Activated CD4-positive, alpha-beta T cell treated with anti-CD3 and anti-CD28 coated beads, Interleukin-2, amount 10 ng/mL, durations not matched to agents 7 days and 5 days (primary cell): Measurements from ENCODE around the gene RIPK1. TPM values are rescaled to one million over a fixed set of nuclear protein-coding genes. Genes with fewer than 3 reads are reported as not detected.

ENCODE experiments used
- CTCF ChIA-PET: fragments of 350-600 bp; sonication (Branson Sonifier 250); formaldehyde crosslinking; loops from one replicate; lab custom pipeline; 2021; ENCODE audit warnings: antibody characterized with exemption; lab: Charles Lee
- POLR2A ChIA-PET: fragments of 350-600 bp; sonication (Branson Sonifier 250); formaldehyde crosslinking; loops from one replicate; lab custom pipeline; 2021; ENCODE audit warnings: antibody characterized with exemption; lab: Charles Lee
- DNase-seq: peaks from one replicate; pipeline ENCODE4 v3.0.0-alpha.2; 2020
- H3K27ac Mint-ChIP-seq: one replicate; pipeline ENCODE4 v1.8.0; 2021; ENCODE audit warnings: mild to moderate bottlenecking, moderate library complexity, mixed read lengths
- H3K27me3 Mint-ChIP-seq: one replicate; pipeline ENCODE4 v1.8.0; 2021; ENCODE audit warnings: mixed read lengths
- H3K36me3 Mint-ChIP-seq: one replicate; pipeline ENCODE4 v1.8.0; 2021; ENCODE audit warnings: low read depth, mixed read lengths
- H3K4me1 Mint-ChIP-seq: one replicate; pipeline ENCODE4 v1.8.0; 2021; ENCODE audit warnings: mixed read lengths
- H3K4me3 Mint-ChIP-seq: one replicate; pipeline ENCODE4 v1.8.0; 2021; ENCODE audit warnings: mild to moderate bottlenecking, moderate library complexity, mixed read lengths
- H3K9me3 Mint-ChIP-seq: one replicate; pipeline ENCODE4 v1.8.0; 2021; ENCODE audit warnings: mixed read lengths
- total RNA-seq, 2 experiments: library from RNA; stranded (reverse); gene quantifications; one replicate each; pipeline ENCODE4 v1.2.3, GENCODE V29; 2021

Gene RIPK1
- total RNA-seq, 2 experiments from 2014 or later, result 35.8 to 38.9 TPM

DNA sequence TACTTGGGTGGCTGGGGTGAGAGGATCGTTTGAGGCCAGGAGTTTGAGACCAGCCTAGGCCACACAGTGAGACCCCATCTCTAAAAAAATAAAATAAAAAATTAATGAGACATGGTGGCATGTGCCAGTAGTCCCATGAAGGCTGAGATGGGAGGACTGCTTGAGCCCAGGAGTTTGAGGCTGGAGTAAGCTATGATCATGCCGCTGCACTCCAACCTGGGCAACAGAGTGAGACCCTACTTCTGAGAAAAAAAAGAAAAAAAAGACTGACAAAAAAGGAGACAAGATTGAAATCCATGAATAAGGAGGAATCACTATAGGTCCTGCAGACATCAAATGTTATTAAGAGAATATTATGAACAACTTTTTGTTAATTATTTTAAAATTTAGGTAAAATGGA, 26.5 kb downstream of the RIPK1 start:
- DNase-seq, result no peak
- H3K9me3 Mint-ChIP-seq, result peaks cover 3% of the 10 kb centered on the region
- H3K36me3 Mint-ChIP-seq, result peaks cover 40% of the 10 kb centered on the region
- no peaks in the 10 kb centered on the region for H3K27me3 Mint-ChIP-seq
- H3K4me1 Mint-ChIP-seq, result peaks cover 1% of the 10 kb centered on the region
- CTCF ChIA-PET, result no interaction called here
- H3K27ac Mint-ChIP-seq, result no peak overlapping the region
- H3K4me3 Mint-ChIP-seq, result no peak overlapping the region
- POLR2A ChIA-PET, result no interaction called here

DNA sequence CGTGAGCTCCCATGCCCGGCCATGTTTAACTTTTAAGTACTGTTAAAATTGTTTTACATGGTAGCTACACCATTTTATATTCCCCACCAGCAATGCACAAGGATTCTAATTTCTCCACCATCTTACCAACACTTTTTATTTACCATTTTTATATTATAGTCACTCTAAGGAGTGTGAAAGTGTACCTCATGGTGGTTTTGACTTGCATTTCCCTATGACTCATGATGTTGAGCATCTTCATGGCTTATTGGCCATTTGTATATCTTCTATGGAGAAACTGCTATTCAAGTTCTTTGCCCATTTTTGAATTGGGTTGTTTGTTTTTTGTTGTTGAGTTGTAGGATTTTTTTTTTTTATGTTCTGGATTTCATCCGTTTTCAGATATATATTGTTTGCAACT, 34.6 kb downstream of the RIPK1 start:
- Mint-ChIP-seq H3K4me3 (no peak overlapping the region), H3K27me3 (no peaks in the 10 kb centered on the region), H3K9me3 (no peaks in the 10 kb centered on the region), H3K4me1 (no peaks in the 10 kb centered on the region), H3K36me3 (peaks cover 68% of the 10 kb centered on the region), H3K27ac (no peak overlapping the region)
- DNase-seq, result no peak
- POLR2A ChIA-PET, result no interaction called here
- CTCF ChIA-PET, result interaction anchor here (0.7 to 0.9 kb wide), 2 partner anchors 25 to 311 kb away, joined by 3 read pairs; no protein-coding TSS in a partner anchor

DNA sequence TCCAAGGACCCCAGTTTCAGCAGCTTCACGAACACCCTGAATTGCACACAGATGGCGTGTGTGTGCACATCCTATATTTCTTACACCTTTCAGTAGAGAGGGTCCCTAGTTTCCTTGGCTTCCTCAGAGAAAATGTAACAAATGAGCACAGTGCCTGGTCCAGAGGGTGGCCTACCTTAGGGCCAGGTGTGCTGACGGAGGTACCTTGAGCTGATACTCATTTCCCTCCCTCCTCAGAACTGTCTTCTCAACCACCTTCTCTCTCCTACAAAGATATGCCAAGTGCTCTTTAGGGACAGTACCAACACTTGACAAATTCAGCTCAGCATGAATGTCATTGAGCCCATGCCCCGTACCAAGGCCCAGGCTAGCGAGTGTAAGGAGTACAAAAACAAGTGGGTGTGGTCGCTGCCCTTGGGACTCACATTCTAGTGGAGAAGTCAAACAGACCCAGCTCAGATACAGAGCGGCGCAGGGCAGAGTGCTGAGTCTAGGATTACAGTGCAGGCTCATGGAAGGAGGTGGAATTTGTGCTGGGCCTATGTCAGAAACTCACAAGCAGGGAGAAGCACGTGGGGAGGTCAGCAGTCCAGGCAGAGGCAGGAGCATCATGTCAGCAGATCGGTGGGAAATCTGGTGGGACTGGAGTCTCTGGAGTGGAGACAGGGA, 40.6 kb downstream of the RIPK1 start:
- DNase-seq, result no peak
- ChIA-PET CTCF (interaction anchor here (0.6 to 1.8 kb wide), 7 partner anchors 11 to 263 kb away, joined by 3 to 7 read pairs (median 3); no protein-coding TSS in a partner anchor), POLR2A (interaction anchor here (0.6 kb wide), 1 partner anchor 378 kb away, joined by 3 read pairs; no protein-coding TSS in a partner anchor)
- Mint-ChIP-seq H3K27me3 (no peaks in the 10 kb centered on the region), H3K36me3 (peaks cover 72% of the 10 kb centered on the region), H3K4me3 (no peak overlapping the region), H3K27ac (no peak overlapping the region), H3K4me1 (peaks cover 12% of the 10 kb centered on the region), H3K9me3 (no peaks in the 10 kb centered on the region)

DNA sequence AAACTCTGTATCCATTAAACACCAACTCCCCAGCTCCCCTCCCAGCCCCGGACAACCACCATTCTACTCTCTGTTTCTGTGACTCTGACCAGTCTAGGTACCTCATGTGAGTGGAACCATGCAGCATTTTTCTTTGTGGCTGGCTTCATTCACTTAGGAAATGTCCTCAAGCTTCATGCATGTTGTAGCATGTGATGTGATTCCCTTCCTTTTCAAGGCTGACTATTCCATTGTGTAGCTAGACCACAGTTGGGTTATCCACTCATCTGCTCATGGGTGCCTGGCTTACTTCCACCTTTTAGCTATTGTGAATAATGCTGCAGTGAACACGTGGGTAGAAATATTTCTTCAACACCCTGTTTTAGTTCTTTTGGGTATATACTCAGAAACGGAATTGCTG, 41.5 kb downstream of the RIPK1 start:
- Mint-ChIP-seq H3K9me3 (no peaks in the 10 kb centered on the region), H3K4me1 (peaks cover 16% of the 10 kb centered on the region), H3K4me3 (no peak overlapping the region), H3K27me3 (no peaks in the 10 kb centered on the region), H3K27ac (no peak overlapping the region), H3K36me3 (peaks cover 69% of the 10 kb centered on the region)
- POLR2A ChIA-PET, result interaction anchor here (0.6 kb wide), 2 partner anchors 28 to 35 kb away, joined by 4 to 6 read pairs; no protein-coding TSS in a partner anchor
- CTCF ChIA-PET, result interaction anchor here (0.7 to 0.9 kb wide), 3 partner anchors 10 to 47 kb away, joined by 3 read pairs; partner anchors contain the start of gene TUBB2A
- no peak for DNase-seq

DNA sequence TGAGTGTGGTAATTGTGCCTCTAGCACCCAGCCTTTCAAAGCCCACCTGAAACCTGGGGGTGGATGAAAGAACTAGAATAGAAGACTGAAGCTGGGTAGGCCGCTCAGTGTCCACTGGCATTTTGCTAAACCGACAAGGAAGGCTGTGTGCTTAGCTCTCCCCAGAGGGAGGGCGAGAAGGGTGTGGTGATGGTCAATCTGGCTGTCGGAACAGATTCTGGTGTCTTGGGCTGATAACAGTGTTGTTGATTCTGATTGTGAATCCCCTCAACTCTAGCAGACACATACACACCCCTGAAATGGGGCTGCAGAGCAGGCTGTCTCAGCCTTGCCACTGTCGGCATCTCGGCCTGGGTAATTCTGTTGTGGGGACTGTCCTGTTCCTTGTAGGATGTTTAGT, 46.1 kb downstream of the RIPK1 start:
- ChIA-PET CTCF (no interaction called here), POLR2A (no interaction called here)
- Mint-ChIP-seq H3K27me3 (no peaks in the 10 kb centered on the region), H3K27ac (no peak overlapping the region), H3K4me1 (peaks cover 32% of the 10 kb centered on the region), H3K9me3 (no peaks in the 10 kb centered on the region), H3K36me3 (peaks cover 39% of the 10 kb centered on the region), H3K4me3 (no peak overlapping the region)
- DNase-seq, result no peak

DNA sequence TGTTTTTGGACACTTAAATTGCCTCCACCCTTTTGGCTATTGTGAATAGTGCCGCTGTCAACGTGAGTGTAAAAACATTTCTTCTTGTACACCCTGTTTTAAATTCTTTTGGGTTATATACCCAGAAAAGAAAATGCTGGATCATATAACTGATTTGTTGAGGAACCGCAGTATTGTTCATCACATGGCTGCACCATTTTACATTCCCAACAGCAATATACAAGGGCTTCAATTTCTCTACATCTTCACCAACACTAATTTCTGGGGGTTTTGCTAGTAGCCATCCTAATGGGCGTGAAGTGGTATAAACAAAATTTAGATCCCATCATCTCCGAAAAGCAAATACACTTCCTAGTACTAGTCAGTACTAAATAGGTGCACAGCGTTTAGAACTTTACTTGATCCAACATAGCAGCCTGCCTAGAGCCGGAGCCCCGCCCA, 49.6 kb downstream of the RIPK1 start:
- peak overlapping the region; percentile 80 for H3K4me3 Mint-ChIP-seq
- H3K27ac Mint-ChIP-seq, result peak overlapping the region; percentile 86
- H3K9me3 Mint-ChIP-seq, result no peaks in the 10 kb centered on the region
- ChIA-PET POLR2A (no interaction called here), CTCF (interaction anchor here (0.9 to 1.8 kb wide), 2 partner anchors 49 to 139 kb away, joined by 3 read pairs; partner anchors contain the start of gene RIPK1)
- H3K4me1 Mint-ChIP-seq, result peaks cover 26% of the 10 kb centered on the region
- no peak for DNase-seq
- no peaks in the 10 kb centered on the region for H3K27me3 Mint-ChIP-seq
- H3K36me3 Mint-ChIP-seq, result peaks cover 13% of the 10 kb centered on the region

DNA sequence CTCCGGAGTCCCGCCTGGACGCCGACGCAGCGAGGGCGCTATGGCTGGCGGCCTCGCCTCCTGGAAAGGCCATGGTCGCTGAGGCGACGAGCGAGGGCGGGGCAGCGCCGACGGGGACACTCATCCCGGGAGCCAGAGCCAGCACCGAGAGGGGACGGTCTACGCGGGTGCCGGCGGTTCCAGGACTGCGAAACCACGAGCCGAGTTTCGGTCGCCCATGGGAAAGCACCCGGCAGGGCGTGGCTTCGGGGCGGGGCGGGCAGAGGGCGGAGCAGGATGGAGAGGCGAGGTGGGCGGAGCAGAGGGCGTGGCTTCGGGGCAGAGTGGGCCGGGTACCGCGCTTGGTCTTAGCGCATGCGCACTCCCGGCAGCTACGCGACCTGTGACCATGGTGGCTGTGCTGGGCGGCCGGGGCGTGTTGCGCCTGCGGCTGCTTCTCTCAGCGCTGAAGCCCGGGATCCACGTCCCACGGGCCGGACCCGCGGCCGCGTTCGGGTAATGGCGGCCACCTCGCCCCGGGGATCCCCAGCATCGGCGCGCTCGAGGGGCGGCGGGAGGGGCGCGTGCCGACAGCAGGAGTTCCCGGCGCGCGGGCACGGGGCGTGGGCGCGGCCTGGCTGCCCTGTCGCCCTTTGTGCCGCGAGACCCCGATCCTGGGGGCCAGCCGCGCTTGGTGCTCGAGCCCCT, 50.2 kb downstream of the RIPK1 start, which contains the start of gene BPHL:
TSS of gene BPHL (plus strand) at position 359 of the 687 bp plus-strand sequence. CDS start at position 389, 30 bp downstream.
- H3K27me3 Mint-ChIP-seq, result no peaks in the 10 kb centered on the region
- peak within 1 kb of the TSS; percentile 80 for H3K4me3 Mint-ChIP-seq
- CTCF ChIA-PET, result interaction anchor here (0.9 kb wide), 1 partner anchor 50 kb away, joined by 3 read pairs; the partner anchor contains the start of gene RIPK1

DNA sequence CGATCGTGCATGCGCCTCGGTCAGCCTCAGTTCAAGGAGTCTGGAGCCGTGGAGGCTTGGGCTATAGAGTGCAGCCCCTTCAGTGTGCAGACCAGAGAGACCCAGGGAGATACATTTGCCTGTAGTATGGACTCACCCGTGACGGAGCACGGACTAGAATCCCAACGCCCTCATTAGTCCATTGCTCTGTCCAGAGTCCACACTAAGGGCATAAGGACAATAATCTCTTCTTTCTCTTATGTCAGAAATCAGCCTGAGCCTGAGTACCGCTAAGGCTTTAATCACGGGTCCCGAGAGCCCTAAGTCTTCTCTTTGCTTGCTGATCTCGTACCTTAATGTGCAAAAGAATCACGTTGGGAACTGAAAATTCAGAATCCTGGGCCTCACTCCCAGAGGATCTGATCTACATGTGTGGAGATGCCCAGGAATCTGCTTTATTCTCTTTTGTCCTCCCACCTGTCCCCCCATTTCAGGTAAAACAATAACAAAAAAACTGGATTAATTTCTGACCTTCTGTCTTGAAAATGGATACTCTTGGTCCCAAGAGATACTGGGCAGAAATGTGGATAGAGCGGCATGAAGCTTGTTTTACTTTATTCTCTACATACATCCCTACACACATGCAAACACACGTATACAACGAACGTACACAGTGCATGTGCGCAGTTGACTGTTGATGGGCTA, 50.9 kb downstream of the RIPK1 start:
- H3K4me3 Mint-ChIP-seq, result peak overlapping the region; percentile 80
- H3K27me3 Mint-ChIP-seq, result no peaks in the 10 kb centered on the region
- POLR2A ChIA-PET, result interaction anchor here (0.6 kb wide), 2 partner anchors 117 to 139 kb away, joined by 3 to 8 read pairs; no protein-coding TSS in a partner anchor
- DNase-seq, result no peak
- H3K27ac Mint-ChIP-seq, result peak overlapping the region; percentile 51
- peaks cover 6% of the 10 kb centered on the region for H3K36me3 Mint-ChIP-seq
- no peaks in the 10 kb centered on the region for H3K9me3 Mint-ChIP-seq
- CTCF ChIA-PET, result interaction anchor here (0.6 to 1.5 kb wide), 6 partner anchors 10 to 85 kb away, joined by 3 to 10 read pairs (median 3); partner anchors contain the start of gene RIPK1
- peaks cover 22% of the 10 kb centered on the region for H3K4me1 Mint-ChIP-seq

More for the DNA sequence above, 50.2 kb downstream of the RIPK1 start, which contains the start of gene BPHL:
- Mint-ChIP-seq H3K9me3 (no peaks in the 10 kb centered on the region), H3K36me3 (peaks cover 9% of the 10 kb centered on the region), H3K27ac (peak within 1 kb of the TSS; percentile 86), H3K4me1 (peaks cover 24% of the 10 kb centered on the region)
- POLR2A ChIA-PET, result no interaction called here
- DNase-seq, result peak; percentile 99

DNA sequence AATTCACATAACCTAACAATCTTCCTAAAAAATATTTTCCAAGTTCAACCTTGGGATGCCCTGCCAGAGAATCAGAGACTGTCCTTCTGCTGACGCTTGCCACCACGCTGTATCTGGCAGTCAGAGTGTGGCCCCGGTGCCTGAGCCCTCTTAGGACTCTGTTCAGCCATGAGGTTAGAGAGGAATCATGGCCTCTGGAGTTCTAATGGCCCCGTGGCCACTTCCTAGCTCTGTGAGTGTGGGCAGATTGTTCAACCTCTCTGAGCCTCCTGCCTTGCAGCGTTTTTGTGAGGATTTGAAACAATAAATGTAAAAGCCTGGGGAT, 52.4 kb downstream of the RIPK1 start:
- Mint-ChIP-seq H3K27ac (no peak overlapping the region), H3K9me3 (no peaks in the 10 kb centered on the region), H3K27me3 (no peaks in the 10 kb centered on the region), H3K4me1 (peaks cover 19% of the 10 kb centered on the region), H3K36me3 (no peaks in the 10 kb centered on the region), H3K4me3 (no peak overlapping the region)
- DNase-seq, result no peak
- ChIA-PET POLR2A (no interaction called here), CTCF (interaction anchor here (1.1 to 1.5 kb wide), 3 partner anchors 15 to 131 kb away, joined by 3 to 10 read pairs (median 3); no protein-coding TSS in a partner anchor)

DNA sequence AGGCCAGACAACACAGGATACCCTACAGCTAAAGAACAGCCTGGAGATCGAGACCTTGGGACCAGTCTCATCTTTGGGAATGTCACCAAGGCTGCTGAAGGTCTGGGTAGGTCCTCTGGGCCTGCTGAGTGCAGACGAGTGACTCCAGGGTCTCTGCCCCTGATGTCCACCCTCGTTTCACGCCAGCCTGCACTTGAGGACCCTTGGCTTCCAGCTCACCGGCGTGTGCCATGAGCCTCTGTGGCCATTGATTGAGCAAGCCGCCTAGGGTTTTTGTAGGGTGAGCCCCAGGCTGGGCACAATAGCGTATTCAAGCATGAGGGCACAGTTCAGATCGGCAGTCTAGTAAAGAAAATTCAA, 54.5 kb downstream of the RIPK1 start:
- H3K36me3 Mint-ChIP-seq, result no peaks in the 10 kb centered on the region
- H3K4me1 Mint-ChIP-seq, result peaks cover 14% of the 10 kb centered on the region
- no peaks in the 10 kb centered on the region for H3K9me3 Mint-ChIP-seq
- H3K27me3 Mint-ChIP-seq, result no peaks in the 10 kb centered on the region
- H3K4me3 Mint-ChIP-seq, result no peak overlapping the region
- ChIA-PET POLR2A (no interaction called here), CTCF (interaction anchor here (0.5 to 1.4 kb wide), 3 partner anchors 105 to 151 kb away, joined by 3 to 5 read pairs (median 3); no protein-coding TSS in a partner anchor)
- no peak for DNase-seq
- no peak overlapping the region for H3K27ac Mint-ChIP-seq

DNA sequence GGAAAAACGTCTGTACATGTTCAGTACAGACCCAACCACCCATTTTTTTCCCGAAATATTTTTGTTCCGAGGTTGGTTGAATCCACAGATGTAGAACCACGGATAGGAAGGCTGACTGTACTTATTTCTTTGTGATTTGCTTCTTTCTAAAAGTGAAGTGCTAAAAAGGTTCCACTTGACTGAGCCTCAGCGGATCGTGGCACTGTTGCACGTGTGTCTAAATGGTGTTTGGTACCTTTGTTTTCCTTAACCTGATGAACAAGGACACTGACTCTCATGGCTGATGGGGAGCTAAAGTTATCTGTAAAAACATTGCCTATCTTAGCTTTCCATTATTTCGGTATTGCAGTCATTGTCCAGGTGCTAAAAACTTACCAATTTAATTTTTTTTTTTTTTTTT, 56.4 kb downstream of the RIPK1 start:
- no peak overlapping the region for H3K27ac Mint-ChIP-seq
- ChIA-PET POLR2A (no interaction called here), CTCF (interaction anchor here (0.7 to 1.2 kb wide), 2 partner anchors 12 to 15 kb away, joined by 3 to 5 read pairs; no protein-coding TSS in a partner anchor)
- H3K27me3 Mint-ChIP-seq, result no peaks in the 10 kb centered on the region
- H3K9me3 Mint-ChIP-seq, result no peaks in the 10 kb centered on the region
- no peak for DNase-seq
- H3K36me3 Mint-ChIP-seq, result no peaks in the 10 kb centered on the region
- H3K4me1 Mint-ChIP-seq, result peaks cover 4% of the 10 kb centered on the region
- H3K4me3 Mint-ChIP-seq, result no peak overlapping the region

DNA sequence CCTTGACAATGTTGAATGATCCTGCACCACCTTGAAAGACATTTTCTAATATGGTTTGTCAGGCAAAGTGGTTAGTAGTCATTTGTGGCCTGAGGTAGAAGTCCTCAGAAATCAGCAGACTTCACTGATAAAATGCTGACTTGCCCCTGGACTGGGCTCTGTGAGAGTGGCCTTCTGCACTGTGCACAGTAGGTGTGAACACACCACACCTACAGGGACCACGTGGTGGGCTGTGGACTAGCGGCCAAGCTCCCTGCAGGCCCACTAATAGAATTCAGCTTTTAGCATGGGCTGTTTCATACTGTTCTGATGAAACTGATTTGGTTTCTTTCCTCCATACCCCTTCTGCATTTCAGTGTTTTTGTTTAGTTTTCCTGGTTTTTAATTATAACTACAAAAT, 57.5 kb downstream of the RIPK1 start:
- no peaks in the 10 kb centered on the region for H3K9me3 Mint-ChIP-seq
- CTCF ChIA-PET, result interaction anchor here (0.8 to 3.8 kb wide), 4 partner anchors 32 to 132 kb away, joined by 3 to 17 read pairs (median 5); partner anchors contain the start of gene TUBB2A
- H3K4me1 Mint-ChIP-seq, result peaks cover 4% of the 10 kb centered on the region
- POLR2A ChIA-PET, result no interaction called here
- no peaks in the 10 kb centered on the region for H3K36me3 Mint-ChIP-seq
- H3K27ac Mint-ChIP-seq, result no peak overlapping the region
- no peaks in the 10 kb centered on the region for H3K27me3 Mint-ChIP-seq
- H3K4me3 Mint-ChIP-seq, result no peak overlapping the region
- no peak for DNase-seq
